ENCODE results near the gene SLC38A3. TPM values are rescaled to one million over a fixed set of nuclear protein-coding genes. Genes with fewer than 3 reads are reported as not detected.

Gene SLC38A3
- total RNA-seq, 4 donors from 2014 or later = 0.56 to 1.5 (median 0.84) TPM; not detected in 1

DNA sequence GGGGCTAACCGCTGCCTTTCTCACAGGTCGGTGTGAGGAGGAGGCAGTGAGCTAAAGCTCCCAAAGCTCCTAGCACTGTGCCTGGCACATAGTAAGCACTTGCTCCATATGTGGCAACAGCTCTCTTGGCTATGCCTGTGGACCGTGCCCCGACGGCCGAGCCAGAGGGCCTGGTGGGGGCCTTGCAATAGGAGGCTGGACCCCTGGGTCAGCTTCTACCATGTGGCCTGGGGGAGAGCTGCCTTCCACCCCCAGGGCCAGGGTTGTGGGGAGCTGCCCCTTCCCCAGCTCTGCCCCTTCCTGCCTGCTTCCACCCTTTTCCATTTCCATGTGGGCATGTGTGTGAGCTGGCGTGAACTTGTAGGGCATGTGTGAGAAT, 30.6 kb upstream of the SLC38A3 start:
- TF ChIP-seq, protein P1, sequence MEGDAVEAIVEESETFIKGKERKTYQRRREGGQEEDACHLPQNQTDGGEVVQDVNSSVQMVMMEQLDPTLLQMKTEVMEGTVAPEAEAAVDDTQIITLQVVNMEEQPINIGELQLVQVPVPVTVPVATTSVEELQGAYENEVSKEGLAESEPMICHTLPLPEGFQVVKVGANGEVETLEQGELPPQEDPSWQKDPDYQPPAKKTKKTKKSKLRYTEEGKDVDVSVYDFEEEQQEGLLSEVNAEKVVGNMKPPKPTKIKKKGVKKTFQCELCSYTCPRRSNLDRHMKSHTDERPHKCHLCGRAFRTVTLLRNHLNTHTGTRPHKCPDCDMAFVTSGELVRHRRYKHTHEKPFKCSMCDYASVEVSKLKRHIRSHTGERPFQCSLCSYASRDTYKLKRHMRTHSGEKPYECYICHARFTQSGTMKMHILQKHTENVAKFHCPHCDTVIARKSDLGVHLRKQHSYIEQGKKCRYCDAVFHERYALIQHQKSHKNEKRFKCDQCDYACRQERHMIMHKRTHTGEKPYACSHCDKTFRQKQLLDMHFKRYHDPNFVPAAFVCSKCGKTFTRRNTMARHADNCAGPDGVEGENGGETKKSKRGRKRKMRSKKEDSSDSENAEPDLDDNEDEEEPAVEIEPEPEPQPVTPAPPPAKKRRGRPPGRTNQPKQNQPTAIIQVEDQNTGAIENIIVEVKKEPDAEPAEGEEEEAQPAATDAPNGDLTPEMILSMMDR (IDR thresholded peaks at IDR 0.05) = no peak
- ATAC-seq (ENCODE audit: low FRiP score) (no peak), DNase-seq (ENCODE audit: low spot score) (no peak)

DNA sequence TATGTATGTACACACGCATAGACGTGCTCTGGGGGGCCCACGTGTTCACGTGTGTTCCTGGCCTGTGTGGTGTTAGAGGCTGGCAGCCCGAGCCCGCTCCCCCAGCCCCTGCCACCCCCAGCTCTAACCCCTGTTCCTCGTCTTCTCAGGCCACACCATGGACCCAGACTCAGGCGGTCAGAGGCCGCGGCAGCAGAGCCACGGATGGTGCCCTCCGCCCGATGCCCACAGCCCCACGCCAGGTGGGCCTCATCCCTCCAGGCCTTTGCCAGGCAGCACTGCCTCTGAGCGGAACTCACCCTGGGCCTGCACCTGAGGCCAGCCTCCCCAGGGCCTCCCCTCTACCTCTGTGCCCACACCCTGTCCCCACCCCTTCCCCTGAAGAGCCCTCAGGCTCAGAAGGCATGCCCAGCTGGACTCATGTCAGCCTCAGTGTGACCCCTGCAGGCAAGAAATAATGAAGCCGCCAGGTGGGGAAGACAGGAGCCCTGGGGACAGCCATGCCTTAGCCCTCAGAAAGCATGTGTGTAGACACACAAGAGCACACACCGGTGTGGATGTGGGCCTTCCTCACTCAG, 30.0 kb upstream of the SLC38A3 start:
- ATAC-seq (ENCODE audit: low FRiP score) = no peak
- TF ChIP-seq, protein P1 (IDR thresholded peaks at IDR 0.05) = no peak
- DNase-seq (ENCODE audit: low spot score) = no peak

DNA sequence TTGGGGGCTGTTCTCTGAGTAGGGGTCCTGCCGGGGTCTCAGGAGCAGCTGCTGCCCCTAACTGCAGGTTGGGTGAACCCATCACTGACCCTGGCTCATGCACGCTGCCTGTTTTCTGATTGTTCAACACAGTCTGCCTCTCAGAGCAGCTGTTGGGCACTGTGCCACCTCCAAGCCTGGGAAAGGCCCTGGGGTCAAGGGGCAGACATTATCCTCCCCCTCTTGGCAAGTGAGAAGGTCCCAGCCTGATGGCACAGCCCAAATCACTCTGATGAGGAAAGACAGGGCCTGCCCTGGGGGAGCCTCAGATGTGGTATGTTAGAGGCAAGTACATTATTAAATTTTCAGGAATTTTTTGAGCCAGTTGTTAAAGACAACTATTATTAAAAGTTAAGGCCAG, 27.7 kb upstream of the SLC38A3 start:
- ATAC-seq (ENCODE audit: low FRiP score) (no peak), DNase-seq (ENCODE audit: low spot score) (no peak)
- TF ChIP-seq, protein P1 (IDR thresholded peaks at IDR 0.05) = no peak

- DNase-seq (ENCODE audit: low spot score) (no peak), ATAC-seq (ENCODE audit: low FRiP score) (no peak)
- TF ChIP-seq, protein P1 (IDR thresholded peaks at IDR 0.05) = no peak
These were observed 25.4 kb upstream of the SLC38A3 start for GRCh38 chr3:50179710-50180109.

- ATAC-seq (ENCODE audit: low FRiP score) (no peak), DNase-seq (ENCODE audit: low spot score) (no peak)
- TF ChIP-seq, protein P1 (IDR thresholded peaks at IDR 0.05) = no peak
These were observed 23.1 kb upstream of the SLC38A3 start for GRCh38 chr3:50181985-50182384.

DNA sequence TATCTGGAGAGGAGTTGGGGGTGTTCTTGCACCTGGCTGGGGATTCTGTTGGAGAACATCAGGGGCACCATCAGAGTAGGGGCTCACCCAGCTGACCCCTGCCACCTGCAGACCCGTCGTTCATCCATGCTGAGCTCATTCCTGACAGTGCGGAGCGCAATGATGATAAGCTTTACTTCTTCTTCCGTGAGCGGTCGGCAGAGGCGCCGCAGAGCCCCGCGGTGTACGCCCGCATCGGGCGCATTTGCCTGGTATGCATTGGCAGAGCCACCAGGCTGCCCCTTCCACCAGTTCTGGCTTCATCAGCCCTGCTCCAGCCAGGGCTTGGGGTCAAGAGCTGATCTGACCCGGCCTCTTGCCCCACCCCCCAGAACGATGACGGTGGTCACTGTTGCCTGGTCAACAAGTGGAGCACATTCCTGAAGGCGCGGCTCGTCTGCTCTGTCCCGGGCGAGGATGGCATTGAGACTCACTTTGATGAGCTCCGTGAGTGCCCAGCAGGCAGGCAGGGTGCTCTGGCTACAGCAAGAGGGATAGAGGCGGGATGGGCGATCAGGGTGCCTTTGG, 22.5 kb upstream of the SLC38A3 start:
- DNase-seq (ENCODE audit: low spot score) (no peak), ATAC-seq (ENCODE audit: low FRiP score) (no peak)
- TF ChIP-seq, protein P1 (IDR thresholded peaks at IDR 0.05) = no peak

- TF ChIP-seq, protein P1 (IDR thresholded peaks at IDR 0.05) = no peak
- no peak for DNase-seq (ENCODE audit: low spot score)
- no peak for ATAC-seq (ENCODE audit: low FRiP score)
These were observed 21.3 kb upstream of the SLC38A3 start for GRCh38 chr3:50183755-50184154.
